Transverse colon (tissue), 4 donors: Measurements from ENCODE around the gene FAM53A. TPM values are rescaled to one million over a fixed set of nuclear protein-coding genes. Genes with fewer than 3 reads are reported as not detected.

Source experiments
- DNase-seq: peaks from one replicate; pipeline ENCODE4 v3.0.0-alpha.2; 2019
- H3K27ac ChIP-seq, 4 donors: fragments of 200-600 bp; sonication (generic); 2 replicates each; pipeline ENCODE4 v1.5.1; 2016 to 2018; ENCODE audit warnings: inconsistent platforms in 4 of 4
- H3K27me3 ChIP-seq: fragments of 200-600 bp; sonication (generic); 2 replicates; pipeline ENCODE4 v1.5.1; 2017; ENCODE audit warnings: inconsistent platforms
- H3K36me3 ChIP-seq, 4 donors: fragments of 200-600 bp; sonication (generic); 2 replicates each; pipeline ENCODE4 v1.5.1; 2017 to 2019; ENCODE audit warnings: inconsistent platforms in 4 of 4
- H3K4me1 ChIP-seq, 4 donors: fragments of 200-600 bp; sonication (generic); 2 replicates each; pipeline ENCODE4 v1.5.1; 2017 to 2020; ENCODE audit warnings: inconsistent platforms in 4 of 4
- H3K4me3 ChIP-seq, 4 donors: fragments of 200-600 bp; sonication (generic); 1 replicate in 1 of 4; 2 replicates in 3 of 4; pipeline versions ENCODE4 v1.5.1 to v1.6.1; 2017 to 2019; ENCODE audit warnings: inconsistent platforms in 4 of 4
- H3K9me3 ChIP-seq, 2 donors: fragments of 200-600 bp; sonication (generic); 2 replicates each; pipeline ENCODE4 v1.5.1; 2017 to 2019; ENCODE audit warnings: inconsistent platforms in 2 of 2
- EP300 ChIP-seq: sonication (generic); formaldehyde crosslinking; IDR thresholded peaks from one replicate; pipeline ENCODE4 v1.6.1; 2017; ENCODE audit warnings: antibody characterized with exemption, low read depth
- POLR2A ChIP-seq: fragments of 450-650 bp; IDR thresholded peaks from one replicate; pipeline ENCODE4 v1.6.1; 2016; ENCODE audit warnings: antibody characterized with exemption, mild to moderate bottlenecking, moderate library complexity
- POLR2AphosphoS5 ChIP-seq, 3 donors: sonication (generic); formaldehyde crosslinking; IDR thresholded peaks; one replicate each; pipeline ENCODE4 v1.6.1; 2016; ENCODE audit warnings: antibody characterized with exemption in 3 of 3
- WGBS, 2 donors: methylation state at CpG; one replicate each; pipeline ENCODE4 v1.1.5; 2018; ENCODE audit warnings: low coverage in 1 of 2; 5-methylcytosine and 5-hydroxymethylcytosine counted together
- in situ Hi-C, 4 donors: fragments of 200-750 bp; cut with MboI; loops; one replicate each; pipeline versions ENCODE4 v1.15.0 to v1.15.1; 2017; ENCODE audit warnings: low sequenced_read_pairs in 3 of 4, low pct_ligation_motif_present in 1 of 4, low pct_unique_long_range_greater_than_20kb in 1 of 4
- intact Hi-C: fragments of 100-400 bp; cut with DNase I; formaldehyde crosslinking; loops from one replicate; pipeline ENCODE4 v1.15.1; 2023; ENCODE audit warnings: low total_unique reads
- total RNA-seq, 4 donors: library from RNA; depleted of rRNA; stranded (reverse); fragments of >200 nt; gene quantifications; one replicate each; pipeline ENCODE4 v1.1.0, GENCODE V29; 2016
- TF ChIP-seq, protein P1 (sequence below), 5 experiments: fragments of 200-600 bp in 3 of 5; fragments of 450-650 bp in 2 of 5; sonication (generic) in 3 of 5; IDR thresholded peaks; 1 replicate in 2 of 5; 2 replicates in 3 of 5; pipeline ENCODE4 v1.5.1; 2016 to 2017; ENCODE audit warnings: antibody characterized with exemption in 5 of 5, inconsistent platforms in 3 of 5, mild to moderate bottlenecking in 2 of 5, moderate library complexity in 1 of 5

Gene FAM53A, protein sequence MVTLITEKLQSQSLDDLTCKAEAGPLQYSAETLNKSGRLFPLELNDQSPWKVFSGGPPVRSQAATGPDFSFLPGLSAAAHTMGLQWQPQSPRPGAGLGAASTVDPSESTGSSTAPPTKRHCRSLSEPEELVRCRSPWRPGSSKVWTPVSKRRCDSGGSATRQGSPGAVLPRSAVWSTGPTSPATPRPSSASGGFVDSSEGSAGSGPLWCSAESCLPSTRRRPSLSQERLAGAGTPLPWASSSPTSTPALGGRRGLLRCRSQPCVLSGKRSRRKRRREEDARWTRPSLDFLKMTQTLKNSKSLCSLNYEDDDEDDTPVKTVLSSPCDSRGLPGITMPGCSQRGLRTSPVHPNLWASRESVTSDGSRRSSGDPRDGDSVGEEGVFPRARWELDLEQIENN
- 10 to 100 TPM in 1 of 4 donors, 1 to 10 TPM in 3; 1.4 to 32.9 (median 2.7) TPM for total RNA-seq

DNA sequence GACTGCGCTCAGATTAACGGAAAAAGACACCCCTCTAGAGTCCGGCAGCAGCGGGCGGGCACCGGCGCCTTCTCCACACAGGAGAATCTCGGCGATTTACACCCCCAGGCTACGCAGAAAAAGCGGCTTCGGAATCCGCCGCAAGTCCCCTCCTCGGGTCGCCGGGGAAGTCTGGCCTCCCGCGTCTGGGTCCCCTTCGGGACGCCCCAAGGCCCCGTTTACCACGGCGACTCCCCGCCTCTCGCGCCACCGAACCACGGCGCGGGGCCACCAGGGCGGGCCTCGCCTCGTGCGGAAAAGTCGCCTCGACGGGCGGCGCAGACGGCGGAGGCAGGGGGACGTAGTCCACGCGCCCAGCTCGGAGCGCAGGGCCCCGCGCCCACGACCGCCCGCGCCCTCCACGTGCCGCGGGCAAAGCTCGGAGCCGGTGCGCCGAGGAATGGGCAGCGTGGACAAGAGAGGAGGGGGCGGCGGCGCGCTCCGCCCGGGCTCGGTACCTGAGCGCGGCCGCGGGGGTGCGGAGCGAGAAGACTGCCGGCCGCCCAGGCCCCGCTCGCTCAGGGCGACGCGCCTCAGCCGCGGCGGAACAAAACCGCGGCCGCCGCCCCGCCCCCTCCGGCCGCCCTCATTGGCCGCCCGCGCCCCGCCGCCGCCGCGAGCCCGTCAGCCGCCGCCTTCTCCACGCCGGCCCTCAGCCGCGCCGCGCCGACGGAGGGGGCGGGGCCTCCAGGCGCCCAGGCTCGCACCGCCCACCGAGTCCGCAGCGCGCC, at the start of gene FAM53A:
FAM53A (minus strand) TSS at position 578 of the 770 bp plus-strand sequence. CDS start 15,572 bp downstream, outside the sequence.
- DNase-seq: peak; percentile 96
- in situ Hi-C loops: no loop called here
- H3K4me3 ChIP-seq: peak within 1 kb of the TSS; percentile 65 to 74 (median 68)
- peak within 1 kb of the TSS; percentile 82 to 93 (median 90) for H3K27ac ChIP-seq
- TF ChIP-seq, protein P1, sequence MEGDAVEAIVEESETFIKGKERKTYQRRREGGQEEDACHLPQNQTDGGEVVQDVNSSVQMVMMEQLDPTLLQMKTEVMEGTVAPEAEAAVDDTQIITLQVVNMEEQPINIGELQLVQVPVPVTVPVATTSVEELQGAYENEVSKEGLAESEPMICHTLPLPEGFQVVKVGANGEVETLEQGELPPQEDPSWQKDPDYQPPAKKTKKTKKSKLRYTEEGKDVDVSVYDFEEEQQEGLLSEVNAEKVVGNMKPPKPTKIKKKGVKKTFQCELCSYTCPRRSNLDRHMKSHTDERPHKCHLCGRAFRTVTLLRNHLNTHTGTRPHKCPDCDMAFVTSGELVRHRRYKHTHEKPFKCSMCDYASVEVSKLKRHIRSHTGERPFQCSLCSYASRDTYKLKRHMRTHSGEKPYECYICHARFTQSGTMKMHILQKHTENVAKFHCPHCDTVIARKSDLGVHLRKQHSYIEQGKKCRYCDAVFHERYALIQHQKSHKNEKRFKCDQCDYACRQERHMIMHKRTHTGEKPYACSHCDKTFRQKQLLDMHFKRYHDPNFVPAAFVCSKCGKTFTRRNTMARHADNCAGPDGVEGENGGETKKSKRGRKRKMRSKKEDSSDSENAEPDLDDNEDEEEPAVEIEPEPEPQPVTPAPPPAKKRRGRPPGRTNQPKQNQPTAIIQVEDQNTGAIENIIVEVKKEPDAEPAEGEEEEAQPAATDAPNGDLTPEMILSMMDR (IDR thresholded peaks at IDR 0.05): no peak
- TF ChIP-seq POLR2A: no peak
- no peak for TF ChIP-seq POLR2AphosphoS5 (IDR thresholded peaks at IDR 0.05)
- no peak for TF ChIP-seq EP300
- intact Hi-C loops: no loop called here
- no peaks in the 10 kb centered on the region for H3K27me3 ChIP-seq
- H3K36me3 ChIP-seq: no peaks in the 10 kb centered on the region
- H3K4me1 ChIP-seq: peaks cover 0 to 20% (median 12%) of the 10 kb centered on the region in 4 donors
- H3K9me3 ChIP-seq: no peaks in the 10 kb centered on the region
- 1 to 3% methylated on average over 6 to 48 of the region's 118 CpGs for WGBS, 2 donors

DNA sequence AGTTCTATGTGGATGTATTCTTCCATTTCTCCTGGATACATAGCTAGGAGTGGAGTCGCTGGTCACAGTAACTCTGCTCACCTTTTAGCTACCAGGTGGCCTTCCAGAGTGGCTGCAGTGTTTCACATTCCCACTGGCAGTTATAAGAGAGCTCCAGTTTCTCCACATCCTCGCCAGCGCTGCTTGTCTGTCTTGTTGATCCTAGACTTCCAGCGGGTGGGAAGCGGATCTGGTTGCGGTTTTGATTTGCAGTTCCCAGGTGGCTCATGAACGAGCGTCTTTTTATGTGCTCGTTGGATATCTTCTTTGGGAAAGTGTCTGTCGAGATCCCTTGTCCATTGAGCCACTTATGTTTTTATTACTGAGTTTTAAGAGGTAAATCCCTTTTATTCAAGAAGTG, 48.8 kb upstream of the FAM53A start:
- in situ Hi-C loops: loop anchor here in 1 of 4 donors (5.0 kb wide), 1 partner anchor 46 kb away; no protein-coding TSS in a partner anchor

DNA sequence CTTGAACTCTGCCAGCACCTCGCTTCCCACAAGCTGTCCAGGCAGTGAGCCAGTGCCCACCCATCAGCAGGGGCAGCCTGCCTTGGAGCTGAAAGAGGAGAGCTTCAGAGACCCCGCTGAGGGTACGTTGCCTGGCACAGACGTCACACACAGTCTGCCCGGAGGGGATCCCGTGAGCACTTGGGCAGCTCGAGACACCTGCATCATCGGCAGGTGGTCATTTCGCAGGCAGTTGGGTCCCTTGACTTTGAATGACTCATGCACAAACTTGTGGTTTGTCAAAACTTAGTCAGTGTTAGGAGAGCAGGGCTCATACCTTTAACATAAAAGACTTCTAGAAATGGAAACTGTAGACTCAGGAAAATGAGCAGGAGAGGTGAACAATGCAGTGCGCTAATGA, 47.1 kb upstream of the FAM53A start:
- Histone ChIP-seq H3K4me3 (no peak overlapping the region), H3K9me3 (no peaks in the 10 kb centered on the region), H3K36me3 (peaks cover 0 to 7% (median 0%) of the 10 kb centered on the region in 4 donors), H3K27ac (no peak overlapping the region), H3K4me1 (peaks cover 0 to 13% (median 1%) of the 10 kb centered on the region in 4 donors), H3K27me3 (no peaks in the 10 kb centered on the region)
- no peak for DNase-seq
- WGBS, 2 donors: 89 to 91% methylated on average over 1 to 8 of the region's 10 CpGs
- intact Hi-C loops (no loop called here), in situ Hi-C loops (loop anchor here in 1 of 4 donors (5.0 kb wide), 1 partner anchor 44 kb away; no protein-coding TSS in a partner anchor)
- TF ChIP-seq EP300 (no peak), POLR2A (no peak), POLR2AphosphoS5 (IDR thresholded peaks at IDR 0.05) (no peak)
- TF ChIP-seq, protein P1 (IDR thresholded peaks at IDR 0.05): no peak

More for the DNA sequence above, 48.8 kb upstream of the FAM53A start:
- intact Hi-C loops: no loop called here
- H3K36me3 ChIP-seq: peaks cover 0 to 17% (median 8%) of the 10 kb centered on the region in 4 donors
- H3K9me3 ChIP-seq: peaks cover 0 to 3% of the 10 kb centered on the region in 2 donors
- no peak overlapping the region for H3K27ac ChIP-seq
- no peak for DNase-seq
- H3K4me3 ChIP-seq: no peak overlapping the region
- TF ChIP-seq EP300: no peak
- TF ChIP-seq POLR2A: no peak
- 96 to 98% methylated on average over 9 to 10 of the region's 10 CpGs for WGBS, 2 donors
- peaks cover 0 to 2% (median 0%) of the 10 kb centered on the region in 4 donors for H3K4me1 ChIP-seq
- no peaks in the 10 kb centered on the region for H3K27me3 ChIP-seq

DNA sequence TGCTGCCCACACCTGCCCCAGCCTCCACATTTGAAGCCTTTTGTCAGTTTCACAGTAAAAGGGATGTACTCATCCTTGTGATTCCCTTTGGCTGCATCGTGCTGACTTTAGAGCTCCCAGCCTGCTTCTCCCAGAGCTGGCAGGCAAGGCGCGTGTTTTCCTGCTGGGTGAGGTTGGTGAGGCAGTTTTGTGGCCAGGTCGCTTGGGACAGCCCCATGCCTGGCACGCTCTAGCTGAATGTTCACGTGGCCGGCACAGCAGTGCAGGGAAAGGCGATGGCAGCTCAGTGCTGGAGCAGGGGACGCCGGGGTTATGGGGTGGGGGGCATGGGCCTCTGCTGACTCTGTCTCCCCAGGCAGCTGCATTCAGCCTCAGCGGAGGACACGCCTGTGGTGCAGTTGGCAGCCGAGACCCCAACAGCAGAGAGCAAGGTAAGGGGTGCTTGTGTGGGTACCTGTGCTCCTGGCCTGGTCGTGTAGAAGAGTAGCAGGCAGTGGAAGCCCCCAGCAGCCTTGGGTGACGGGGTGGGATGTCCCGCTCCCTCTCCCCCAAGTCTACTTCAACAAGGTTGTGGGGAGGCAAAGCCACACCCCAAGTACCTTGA, 46.5 kb upstream of the FAM53A start:
- no peak for DNase-seq
- Histone ChIP-seq H3K4me1 (peaks cover 0 to 16% (median 1%) of the 10 kb centered on the region in 4 donors), H3K9me3 (no peaks in the 10 kb centered on the region), H3K27me3 (no peaks in the 10 kb centered on the region), H3K4me3 (no peak overlapping the region), H3K36me3 (peaks cover 0 to 3% (median 0%) of the 10 kb centered on the region in 4 donors), H3K27ac (no peak overlapping the region)
- no peak for TF ChIP-seq EP300
- TF ChIP-seq, protein P1 (IDR thresholded peaks at IDR 0.05): no peak
- TF ChIP-seq POLR2A: no peak
- no peak for TF ChIP-seq POLR2AphosphoS5 (IDR thresholded peaks at IDR 0.05)
- in situ Hi-C loops: loop anchor here in 1 of 4 donors (5.0 kb wide), 1 partner anchor 43 kb away; no protein-coding TSS in a partner anchor
- intact Hi-C loops: no loop called here
- 88% methylated on average over 16 of the region's 16 CpGs; no CpG with 5 or more reads in 1 of the 2 donors for WGBS, 2 donors
